GM21381 (cell line): ENCODE data around the gene XDH.

ENCODE experiments used
- ATAC-seq: cut with Tn5 transposase; IDR thresholded peaks from one replicate; pipeline ENCODE4 v1.9.1; 2021; ENCODE audit warnings: mild to moderate bottlenecking, moderate library complexity; ENCODE audit not compliant: unreplicated experiment

Gene XDH

GRCh38 chr2:31414601-31415241, at the start of gene XDH:
TSS of gene XDH (minus strand) at chr2:31414742. CDS start at chr2:31414666, 76 bp downstream.
- no peak for ATAC-seq

DNA sequence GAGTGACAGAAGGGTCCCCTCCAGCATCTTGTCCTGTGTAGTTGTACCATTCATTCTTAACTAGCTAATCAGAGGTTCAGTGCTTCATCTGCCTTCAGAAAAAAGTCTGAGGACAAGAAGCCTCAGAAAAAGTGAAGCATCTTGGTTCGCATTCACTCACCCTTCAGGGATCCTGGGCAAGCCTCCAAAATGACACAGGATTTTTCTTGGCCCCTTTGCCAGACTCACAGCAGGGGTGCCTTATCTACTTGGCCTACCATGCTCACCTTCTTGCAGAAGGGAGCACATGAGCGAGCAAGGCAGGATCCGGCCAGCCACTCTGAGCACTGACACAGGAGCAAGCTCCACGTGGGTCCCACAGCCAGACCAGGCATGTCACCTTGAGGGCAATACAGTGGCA, 43.1 kb upstream of the XDH start:
- no peak for ATAC-seq

- no peak for ATAC-seq
Measured at GRCh38 chr2:31446848-31447247, 32.3 kb upstream of the XDH start.

DNA sequence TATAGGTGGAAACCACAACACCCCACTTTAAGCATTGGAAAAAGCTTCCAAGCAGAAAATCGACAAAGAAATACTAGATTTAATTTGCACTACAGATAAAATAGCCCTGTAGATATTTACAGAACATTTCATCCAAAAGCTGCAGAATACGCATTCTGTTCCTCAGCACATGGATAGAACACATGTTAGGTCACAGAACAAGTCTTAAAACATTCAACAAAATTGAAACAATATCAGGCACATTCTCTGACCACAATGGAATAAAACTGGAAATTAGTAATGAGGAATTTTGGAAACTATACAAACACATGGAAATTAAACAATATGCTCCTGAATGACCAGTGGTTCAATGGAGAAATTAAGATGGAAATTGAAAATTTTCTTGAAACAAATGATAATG, 27.8 kb upstream of the XDH start:
- no peak for ATAC-seq

DNA sequence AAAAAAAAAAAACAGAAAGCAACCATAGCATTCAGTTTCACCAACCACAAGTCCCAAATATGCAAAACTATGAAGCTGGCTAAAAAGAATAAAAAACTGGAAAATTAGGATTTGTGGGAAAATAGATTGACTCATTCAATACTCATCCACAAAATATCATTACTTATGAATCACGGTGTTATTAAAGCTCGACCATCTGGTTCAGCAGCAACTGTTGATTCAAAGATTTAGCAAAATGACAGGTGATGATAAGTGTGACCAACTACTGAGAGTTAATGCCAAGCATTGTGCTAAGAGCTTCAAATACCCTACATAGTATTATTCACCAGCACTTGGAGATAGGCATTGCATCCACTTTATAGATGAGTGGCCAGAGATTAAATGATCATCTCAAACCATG, 26.2 kb upstream of the XDH start:
- no peak for ATAC-seq

GRCh38 chr2:31434911-31435310, 20.4 kb upstream of the XDH start:
- ATAC-seq: no peak

- ATAC-seq: no peak
Measured at GRCh38 chr2:31433541-31433940, 19.0 kb upstream of the XDH start.

DNA sequence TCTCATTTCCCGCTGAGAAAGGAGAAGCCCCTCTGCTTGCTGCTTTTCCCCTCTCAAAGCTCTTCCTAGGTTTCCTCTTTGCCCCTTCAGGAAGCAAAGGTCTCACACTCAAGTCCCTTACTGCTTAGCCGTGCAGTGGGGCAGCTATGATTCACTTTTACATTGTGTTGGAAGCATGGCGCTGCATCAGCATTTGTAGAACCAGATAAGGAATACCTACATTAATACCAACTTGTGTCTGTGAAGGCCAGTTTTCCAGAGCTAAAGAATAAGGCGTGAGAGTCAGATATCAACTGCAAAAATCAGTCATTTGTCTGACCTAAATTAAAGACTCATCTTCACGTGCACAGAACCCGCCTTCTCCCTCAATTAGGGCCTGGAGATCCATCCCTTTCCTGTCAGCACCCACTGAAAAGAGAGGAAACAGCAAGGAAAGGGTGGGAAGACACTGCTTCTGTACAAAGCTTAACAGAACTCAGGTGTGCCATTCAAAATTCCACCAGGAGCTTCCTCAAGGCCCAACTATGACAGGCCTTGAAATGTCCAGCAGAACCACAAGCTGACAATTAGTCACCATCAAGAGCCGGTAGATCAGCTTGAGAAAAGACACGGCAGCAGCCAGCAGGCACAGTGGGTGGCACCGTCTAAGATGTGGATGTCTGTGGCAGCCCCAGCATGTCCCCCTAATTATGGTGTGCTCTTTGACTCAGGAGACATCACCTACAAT, 16.1 kb upstream of the XDH start:
- no peak for ATAC-seq

GRCh38 chr2:31429759-31430438, 15.4 kb upstream of the XDH start:
- ATAC-seq: no peak

- no peak for ATAC-seq
Measured at GRCh38 chr2:31429040-31429439, 14.5 kb upstream of the XDH start.

- no peak for ATAC-seq
Measured at GRCh38 chr2:31428001-31428418, 13.5 kb upstream of the XDH start.

GRCh38 chr2:31426096-31426495, 11.6 kb upstream of the XDH start:
- ATAC-seq: no peak

- no peak for ATAC-seq
Measured at GRCh38 chr2:31421634-31422033, 7.1 kb upstream of the XDH start.

DNA sequence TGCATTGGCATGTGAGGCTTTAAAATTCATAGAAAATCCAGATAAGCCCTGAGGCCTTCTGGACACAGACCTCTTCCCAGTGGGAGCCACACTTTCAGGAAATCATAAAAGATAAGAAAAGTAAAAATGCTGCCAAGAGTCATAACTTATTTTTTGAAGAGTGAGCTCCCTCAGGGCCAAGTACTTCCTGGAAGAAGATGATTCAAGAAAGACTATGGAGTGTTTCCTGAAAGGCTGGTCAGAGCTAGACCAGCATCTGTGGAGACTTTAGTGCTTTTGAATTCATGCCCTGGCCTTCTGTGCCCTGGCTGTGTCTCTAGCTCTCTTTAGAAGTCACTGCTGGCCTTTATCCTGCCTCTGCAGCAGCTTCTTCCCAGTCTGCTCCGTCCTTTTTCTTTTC, 6.4 kb upstream of the XDH start:
- ATAC-seq: no peak

- no peak for ATAC-seq
Measured at GRCh38 chr2:31419386-31419785, 4.8 kb upstream of the XDH start.

- no peak for ATAC-seq
Measured at GRCh38 chr2:31415421-31415820, 879 bp upstream of the XDH start.

DNA sequence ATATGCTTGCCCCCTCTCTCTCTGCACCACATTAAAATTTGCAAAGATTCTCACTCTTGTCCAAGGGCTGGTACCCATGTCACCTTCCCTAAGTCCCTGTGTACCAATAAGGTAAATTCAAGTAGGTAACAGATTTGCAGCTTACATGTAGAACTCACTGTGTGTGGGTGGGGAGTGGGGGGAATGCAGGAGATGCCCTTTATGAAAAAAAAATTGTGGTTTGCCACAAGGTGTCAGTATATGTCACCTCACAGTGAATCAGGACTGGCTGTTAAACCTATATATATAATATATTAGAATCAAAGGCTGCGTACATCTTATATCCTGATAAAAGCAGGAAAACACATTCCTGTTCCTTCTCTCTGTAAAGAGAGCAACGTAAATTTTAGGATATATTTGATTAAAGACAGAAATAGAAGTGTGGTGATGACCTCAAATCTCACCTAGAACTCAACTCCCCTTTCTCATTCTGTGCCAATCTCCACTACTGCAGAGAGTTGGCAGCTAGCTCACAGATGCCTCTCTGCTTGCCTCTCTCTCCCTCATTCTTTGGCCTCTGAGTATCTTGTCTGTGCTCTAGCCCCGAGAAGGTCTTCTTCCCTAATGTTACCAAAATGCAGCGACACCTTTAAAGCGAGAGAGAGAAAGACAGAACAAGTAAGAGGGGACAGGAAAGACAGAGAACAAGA, 536 bp downstream of the XDH start:
- no peak for ATAC-seq

DNA sequence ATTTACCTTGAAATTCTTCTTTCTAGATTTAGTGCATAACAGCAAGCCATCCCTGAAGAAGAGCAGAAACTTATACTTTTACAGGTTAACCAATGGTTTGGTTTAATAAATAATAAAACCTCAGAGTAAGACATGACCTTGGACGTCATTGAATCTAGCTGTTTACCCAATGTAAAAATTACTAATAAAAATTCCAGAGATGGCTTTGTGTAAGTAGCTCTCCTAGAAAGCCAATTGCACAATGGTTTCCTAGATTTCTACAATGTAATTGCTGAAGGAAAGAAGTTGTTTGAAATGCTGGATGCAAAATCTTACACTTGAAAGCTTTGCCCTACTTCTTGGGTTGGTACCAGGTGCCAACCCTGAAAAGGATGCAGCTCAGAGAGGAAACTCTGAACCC, 1.5 kb downstream of the XDH start:
- no peak for ATAC-seq

GRCh38 chr2:31411771-31412170, 2.8 kb downstream of the XDH start:
- no peak for ATAC-seq

DNA sequence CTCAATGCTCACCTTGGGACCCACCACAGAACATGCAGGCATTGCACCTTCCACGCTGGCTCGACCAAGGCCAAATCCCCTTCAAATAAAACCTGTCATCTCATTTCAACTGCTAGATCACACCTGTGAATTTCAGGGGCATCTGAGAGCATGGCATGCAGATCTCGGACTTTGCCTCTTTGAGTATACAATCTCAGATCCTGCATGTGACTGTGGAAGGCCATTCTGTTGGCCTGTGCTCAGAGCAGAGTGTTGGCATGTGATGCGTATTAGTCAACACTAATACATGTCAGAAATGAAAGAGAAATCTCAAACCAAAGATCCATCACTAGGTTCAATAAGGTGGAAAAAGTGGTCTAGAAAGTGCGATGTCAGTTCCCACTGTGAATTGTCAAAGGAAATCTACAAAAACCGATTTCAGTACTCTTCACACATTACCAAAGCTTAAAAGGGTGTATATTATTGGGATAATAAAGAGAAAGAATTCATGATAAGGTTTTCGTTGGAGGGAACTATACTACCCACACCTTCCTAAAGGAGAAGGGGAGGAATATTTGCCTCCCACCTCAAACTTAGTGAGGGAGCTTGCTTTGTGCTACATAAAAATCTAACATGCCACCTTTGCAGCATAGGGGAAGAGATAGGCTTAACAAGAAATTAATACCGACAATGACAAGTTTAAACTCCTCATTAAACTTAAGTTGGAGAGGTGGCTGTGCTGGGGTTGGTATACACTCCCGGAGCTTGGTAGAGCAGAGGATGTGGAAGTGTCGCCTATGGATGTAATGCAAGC, 7.8 kb downstream of the XDH start:
- ATAC-seq: no peak

DNA sequence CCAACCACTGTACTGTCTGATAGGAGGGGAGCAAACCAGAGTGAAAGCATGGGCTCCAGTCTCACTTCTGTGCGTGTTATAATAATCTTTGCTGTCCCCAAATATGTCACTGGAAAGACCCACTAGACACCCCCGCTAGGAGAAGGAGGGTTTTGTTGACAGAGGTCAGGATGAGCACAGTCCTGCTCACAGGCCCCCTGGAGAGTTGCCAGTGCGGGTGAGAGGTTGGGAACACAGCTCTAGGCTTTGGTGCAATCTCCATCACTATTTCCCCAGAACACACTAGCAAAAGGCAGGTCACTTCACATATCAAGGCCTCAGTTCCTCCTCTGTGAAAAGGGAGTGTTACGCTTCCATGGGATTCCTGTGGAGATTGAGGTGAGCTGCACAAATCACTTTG, 9.7 kb downstream of the XDH start:
- no peak for ATAC-seq
